GM12878 (cell line): ENCODE results near the gene PRKAG2. TPM values are rescaled to one million over a fixed set of nuclear protein-coding genes. Genes with fewer than 3 reads are reported as not detected.

Source experiments
- ATAC-seq: fragments of 200-7000 bp; cut with Tn5 transposase; 3 replicates; pipeline ENCODE4 v1.9.1; 2020; ENCODE audit warnings: mild to moderate bottlenecking, moderate library complexity
- BruUV-seq: library from RNA; stranded (reverse); fragments of 400-500 nt; replicated peaks from 2 replicates; lab custom pipeline; 2021; lab: Mats Ljungman, UMichigan
- CTCF ChIA-PET: fragments of 300-600 bp; sonication (Branson Sonifier 250); formaldehyde crosslinking; extraction: SDS; loops from one replicate; lab custom pipeline; 2021; ENCODE audit warnings: inconsistent platforms; lab: Yijun Ruan, JAX
- POLR2A ChIA-PET: fragments of 350-600 bp; formaldehyde crosslinking; extraction: SDS; loops from one replicate; lab custom pipeline; 2021; ENCODE audit warnings: inconsistent platforms; lab: Charles Lee
- RAD21 ChIA-PET: fragments of 300-600 bp; sonication (Branson Sonifier 250); formaldehyde crosslinking; loops from one replicate; lab custom pipeline; 2023; ENCODE audit warnings: antibody characterized with exemption; ENCODE audit not compliant: unreplicated experiment; lab: Charles Lee
- SMC1A ChIA-PET: fragments of 300-600 bp; sonication (Branson Sonifier 250); formaldehyde crosslinking; loops from one replicate; lab custom pipeline; 2023; ENCODE audit not compliant: unreplicated experiment, uncharacterized antibody; lab: Charles Lee
- DNase-seq: peaks from one replicate; pipeline ENCODE4 v3.0.0-alpha.2; 2011; ENCODE audit warnings: low read depth, low spot score
- FAIRE-seq: peaks from 3 replicates; lab custom pipeline; 2011; peaks lifted over from hg19 to GRCh38; lab: Jason Lieb, UNC
- H2AFZ ChIP-seq: 2 replicates; pipeline ENCODE4 v1.6.0; 2011; ENCODE audit warnings: low read depth, low read length, control low read depth; ENCODE audit not compliant: control insufficient read depth
- H3K27ac ChIP-seq: 2 replicates; pipeline ENCODE4 v1.5.1; 2011; ENCODE audit warnings: control low read depth; ENCODE audit not compliant: control insufficient read depth, insufficient read depth
- H3K27me3 ChIP-seq, 2 experiments: replicated peaks in 1 of 2; 2 replicates each; pipeline versions ENCODE4 v1.6.0 to v1.6.1; 2011; ENCODE audit warnings: low read length in 1 of 2; ENCODE audit not compliant: control insufficient read depth in 2 of 2, insufficient read depth in 2 of 2
- H3K36me3 ChIP-seq, 2 experiments: 2 replicates each; pipeline ENCODE4 v1.5.1; 2011; ENCODE audit warnings: low read length in 1 of 2; ENCODE audit not compliant: control insufficient read depth in 2 of 2, insufficient read depth in 2 of 2
- H3K4me1 ChIP-seq: 2 replicates; pipeline ENCODE4 v1.6.1; 2011; ENCODE audit warnings: mild to moderate bottlenecking, low read length, moderate library complexity, mixed read lengths; ENCODE audit not compliant: control insufficient read depth, insufficient read depth
- H3K4me2 ChIP-seq: 2 replicates; pipeline ENCODE4 v1.6.0; 2011; ENCODE audit warnings: control low read depth; ENCODE audit not compliant: control insufficient read depth, insufficient read depth
- H3K4me3 ChIP-seq: fragments of 200-600 bp; sonication (generic); 2 replicates; pipeline ENCODE4 v1.5.1; 2016
- H3K79me2 ChIP-seq: 2 replicates; pipeline ENCODE4 v1.6.0; 2011; ENCODE audit warnings: low read length; ENCODE audit not compliant: control insufficient read depth, insufficient read depth
- H3K9ac ChIP-seq: 2 replicates; pipeline ENCODE4 v1.8.0; 2011; ENCODE audit warnings: low read length, control low read depth, mixed read lengths; ENCODE audit not compliant: control insufficient read depth, insufficient read depth
- H3K9me3 ChIP-seq: replicated peaks from 3 replicates; pipeline ENCODE4 v1.5.1; 2011; ENCODE audit warnings: mild to moderate bottlenecking, low read length; ENCODE audit not compliant: control insufficient read depth, insufficient read depth
- H4K20me1 ChIP-seq: 2 replicates; pipeline ENCODE4 v1.6.0; 2011; ENCODE audit not compliant: control insufficient read depth, insufficient read depth
- DPF2 ChIP-seq: fragments of 450-650 bp; IDR thresholded peaks from 2 replicates; pipeline ENCODE4 v1.6.1; 2017; ENCODE audit warnings: mild to moderate bottlenecking
- GABPA ChIP-seq: IDR thresholded peaks from 2 replicates; pipeline ENCODE4 v1.6.1; 2014; ENCODE audit warnings: antibody characterized with exemption, low read depth, mild to moderate bottlenecking, inconsistent platforms
- IKZF2 ChIP-seq, 2 experiments: fragments of 450-650 bp; IDR thresholded peaks; 2 replicates each; pipeline ENCODE4 v1.6.1; 2017; ENCODE audit warnings: mild to moderate bottlenecking in 2 of 2, moderate library complexity in 2 of 2
- MTA3 ChIP-seq: IDR thresholded peaks from 2 replicates; pipeline ENCODE4 v1.6.1; 2012; ENCODE audit warnings: low read length, inconsistent platforms, borderline replicate concordance
- MXI1 ChIP-seq: fragments of 150-350 bp; IDR thresholded peaks from 2 replicates; pipeline ENCODE4 v1.6.1; 2011; ENCODE audit warnings: low read depth, mild to moderate bottlenecking, inconsistent platforms, low read length, improper control_type of control experiment
- PAX5 ChIP-seq: IDR thresholded peaks from 2 replicates; pipeline ENCODE4 v1.6.1; 2011; ENCODE audit warnings: low read depth, low read length, borderline replicate concordance
- PAX8 ChIP-seq: fragments of 450-650 bp; IDR thresholded peaks from 2 replicates; pipeline ENCODE4 v1.6.1; 2017; ENCODE audit warnings: mild to moderate bottlenecking, moderate library complexity
- RUNX3 ChIP-seq: IDR thresholded peaks from 2 replicates; pipeline ENCODE4 v1.6.1; 2012; ENCODE audit warnings: low read length, inconsistent platforms
- SIX5 ChIP-seq: IDR thresholded peaks from 2 replicates; pipeline ENCODE4 v1.6.1; 2011; ENCODE audit warnings: mild to moderate bottlenecking, low read depth, low read length, moderate library complexity; ENCODE audit not compliant: severe bottlenecking
- SMAD1 ChIP-seq: fragments of 450-650 bp; IDR thresholded peaks from 2 replicates; pipeline ENCODE4 v1.6.1; 2018; ENCODE audit warnings: mild to moderate bottlenecking, low read depth; ENCODE audit not compliant: partially characterized antibody
- ZNF384 ChIP-seq: IDR thresholded peaks from 2 replicates; pipeline ENCODE4 v1.6.1; 2012; ENCODE audit warnings: low read depth, mild to moderate bottlenecking, low read length, improper control_type of control experiment, borderline replicate concordance
- ZNF622 ChIP-seq: fragments of 450-650 bp; IDR thresholded peaks from 2 replicates; pipeline ENCODE4 v1.6.1; 2017; ENCODE audit warnings: mild to moderate bottlenecking, inconsistent platforms
- ZZZ3 ChIP-seq: IDR thresholded peaks from 2 replicates; pipeline ENCODE4 v1.6.1; 2011; ENCODE audit warnings: low read depth; ENCODE audit not compliant: control insufficient read depth, insufficient read length
- WGBS: methylation state at CpG from one replicate; pipeline ENCODE4 v1.1.6; 2016; ENCODE audit warnings: low lambda C conversion rate; ENCODE audit not compliant: insufficient replicate concordance, insufficient coverage; ENCODE audit errors: missing lambda C conversion rate; 5-methylcytosine and 5-hydroxymethylcytosine counted together
- in situ Hi-C: fragments of 300-500 bp; cut with MboI; formaldehyde crosslinking; loops from 9 replicates; pipeline ENCODE4 v1.14.3; 2018; ENCODE audit warnings: mixed read lengths
- intact Hi-C: fragments of 100-400 bp; cut with micrococcal nuclease; formaldehyde crosslinking; loops from one replicate; pipeline ENCODE4 v1.14.2; 2022; ENCODE audit not compliant: unreplicated experiment
- polyA plus RNA-seq, 11 experiments: library from polyadenylated mRNA; depleted of rRNA in 4 of 11; unstranded in 6 of 11; stranded (reverse) in 5 of 11; fragments of >200 nt; fragmentation: Nextera tagmentation in 4 of 11; fragmentation: Illumina TruSeq in 1 of 11; extraction: Ambion mirVana in 4 of 11; extraction: Trizol in 1 of 11; gene quantifications; 1 replicate in 1 of 11; 2 replicates in 10 of 11; pipeline versions ENCODE4 v1.2.1 to v1.2.3, GENCODE V29; 2011 to 2016; ENCODE audit warnings: inconsistent platforms in 2 of 11, missing spikeins in 2 of 11, low read depth in 1 of 11
- total RNA-seq, 4 experiments: library from RNA; depleted of rRNA in 3 of 4; stranded (reverse); fragments of >200 nt in 3 of 4; fragmentation: Illumina TruSeq in 1 of 4; extraction: Trizol in 1 of 4; gene quantifications; 2 replicates each; pipeline versions ENCODE4 v1.2.1 to v1.2.3, GENCODE V29; 2013 to 2021
- TF ChIP-seq, protein P1 (sequence below): fragments of 450-650 bp; IDR thresholded peaks from 2 replicates; pipeline ENCODE4 v1.6.1; 2017; ENCODE audit warnings: mild to moderate bottlenecking

The PRKAG2 gene
- total and polyA plus RNA-seq, 10 of the 15 experiments (the other 5 are each of a cell fraction or from before 2014, with no cell fraction given): 3.4 to 8.9 (median 6.8) TPM

DNA sequence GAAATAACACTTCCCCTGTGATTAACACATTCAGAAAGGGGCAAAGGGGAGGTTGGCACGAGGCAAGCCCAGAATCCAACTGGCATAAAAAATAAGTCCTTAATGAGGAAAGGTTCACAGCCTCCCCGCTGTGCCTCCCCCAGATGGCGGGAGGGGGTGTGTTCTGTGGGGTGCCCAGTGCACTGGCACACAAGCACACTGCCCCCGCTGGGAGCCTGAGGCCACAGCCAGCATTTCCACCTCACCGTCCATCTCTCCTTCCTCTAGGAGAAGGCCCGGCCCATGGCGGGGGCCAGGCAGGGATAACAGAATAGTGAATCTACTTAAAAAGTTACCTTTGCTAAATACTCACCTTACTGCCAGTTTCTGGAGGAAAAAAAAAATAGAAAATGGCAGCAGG lies 43.2 kb downstream of the PRKAG2 start:
- intact Hi-C loops: no loop called here
- DNase-seq (no peak), ATAC-seq (no peak), FAIRE-seq (no peak)
- no peaks in the 10 kb centered on the region; the same call in 1 of the 2 replicates for H3K4me1 ChIP-seq
- no peak overlapping the region for H2AFZ ChIP-seq
- no peaks in the 10 kb centered on the region for H3K9me3 ChIP-seq
- H3K9ac ChIP-seq: no peak overlapping the region
- ChIA-PET POLR2A (no interaction called here), RAD21 (no interaction called here), CTCF (no interaction called here)
- in situ Hi-C loops: no loop called here
- H3K79me2 ChIP-seq: no peaks in the 10 kb centered on the region
- no peak overlapping the region for H3K27ac ChIP-seq
- H4K20me1 ChIP-seq: no peaks in the 10 kb centered on the region
- H3K36me3 ChIP-seq: no peaks in the 10 kb centered on the region
- BruUV-seq: no TSS peak
- H3K4me2 ChIP-seq: no peak overlapping the region
- no peak overlapping the region for H3K4me3 ChIP-seq
- TF ChIP-seq RUNX3 (no peak), PAX8 (no peak), SIX5 (no peak), ZNF384 (no peak), ZZZ3 (no peak), MTA3 (no peak), DPF2 (no peak), ZNF622 (no peak), MXI1 (no peak), GABPA (no peak), PAX5 (no peak), IKZF2 (IDR thresholded peaks at IDR 0.05) (no peak), SMAD1 (no peak)
- TF ChIP-seq, protein P1, sequence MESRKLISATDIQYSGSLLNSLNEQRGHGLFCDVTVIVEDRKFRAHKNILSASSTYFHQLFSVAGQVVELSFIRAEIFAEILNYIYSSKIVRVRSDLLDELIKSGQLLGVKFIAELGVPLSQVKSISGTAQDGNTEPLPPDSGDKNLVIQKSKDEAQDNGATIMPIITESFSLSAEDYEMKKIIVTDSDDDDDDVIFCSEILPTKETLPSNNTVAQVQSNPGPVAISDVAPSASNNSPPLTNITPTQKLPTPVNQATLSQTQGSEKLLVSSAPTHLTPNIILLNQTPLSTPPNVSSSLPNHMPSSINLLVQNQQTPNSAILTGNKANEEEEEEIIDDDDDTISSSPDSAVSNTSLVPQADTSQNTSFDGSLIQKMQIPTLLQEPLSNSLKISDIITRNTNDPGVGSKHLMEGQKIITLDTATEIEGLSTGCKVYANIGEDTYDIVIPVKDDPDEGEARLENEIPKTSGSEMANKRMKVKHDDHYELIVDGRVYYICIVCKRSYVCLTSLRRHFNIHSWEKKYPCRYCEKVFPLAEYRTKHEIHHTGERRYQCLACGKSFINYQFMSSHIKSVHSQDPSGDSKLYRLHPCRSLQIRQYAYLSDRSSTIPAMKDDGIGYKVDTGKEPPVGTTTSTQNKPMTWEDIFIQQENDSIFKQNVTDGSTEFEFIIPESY: no peak
- TF ChIP-seq, all 136 proteins: peak for 0
- SMC1A ChIA-PET: no interaction called here
- WGBS: 82% methylated on average over 7 of the region's 7 CpGs
- H3K27me3 ChIP-seq: no peaks in the 10 kb centered on the region
